OCI-LY7 (cell line): ENCODE measurements around the gene ADD1. TPM values are rescaled to one million over a fixed set of nuclear protein-coding genes. Genes with fewer than 3 reads are reported as not detected.

Experiments used
- BruUV-seq: library from RNA; stranded (reverse); fragments of 400-500 nt; replicated peaks from 2 replicates; lab custom pipeline; 2021; lab: Mats Ljungman, UMichigan
- CTCF ChIA-PET: fragments of 300-600 bp; sonication (Branson Sonifier 250); formaldehyde crosslinking; loops from one replicate; lab custom pipeline; 2022; ENCODE audit warnings: antibody characterized with exemption; ENCODE audit not compliant: unreplicated experiment; lab: Charles Lee
- POLR2A ChIA-PET: fragments of 300-600 bp; sonication (Branson Sonifier 250); formaldehyde crosslinking; loops from one replicate; lab custom pipeline; 2022; ENCODE audit warnings: antibody characterized with exemption; lab: Charles Lee
- DNase-seq: peaks from one replicate; pipeline ENCODE4 v3.0.0-alpha.2; 2015; ENCODE audit warnings: low spot score
- H2AFZ ChIP-seq: fragments of 200-600 bp; sonication (generic), shearing (Covaris generic); 2 replicates; pipeline ENCODE4 v1.6.1; 2014; ENCODE audit warnings: mild to moderate bottlenecking, antibody characterized with exemption, low read length, moderate library complexity
- H3K27ac ChIP-seq: fragments of 200-600 bp; sonication (generic); 2 replicates; pipeline ENCODE4 v1.5.1; 2014; ENCODE audit warnings: mixed run types, low read depth, mild to moderate bottlenecking, moderate library complexity, low read length, inconsistent platforms; ENCODE audit not compliant: poor library complexity, severe bottlenecking
- H3K36me3 ChIP-seq: fragments of 200-600 bp; sonication (generic); 2 replicates; pipeline ENCODE4 v1.6.1; 2014; ENCODE audit warnings: mild to moderate bottlenecking, antibody characterized with exemption, low read length, moderate library complexity, mixed read lengths; ENCODE audit not compliant: insufficient read depth
- H3K4me1 ChIP-seq: fragments of 200-600 bp; sonication (generic); 2 replicates; pipeline ENCODE4 v1.5.1; 2014; ENCODE audit warnings: mild to moderate bottlenecking, low read length; ENCODE audit not compliant: insufficient read depth, poor library complexity, severe bottlenecking
- H3K4me2 ChIP-seq: fragments of 200-600 bp; sonication (generic); 2 replicates; pipeline ENCODE4 v1.6.1; 2014; ENCODE audit warnings: mild to moderate bottlenecking, low read length
- H3K4me3 ChIP-seq: fragments of 200-600 bp; sonication (generic); 2 replicates; pipeline ENCODE4 v1.5.1; 2014; ENCODE audit warnings: mild to moderate bottlenecking, low read depth, low read length; ENCODE audit not compliant: poor library complexity, severe bottlenecking
- H3K79me2 ChIP-seq: fragments of 200-600 bp; sonication (generic); 2 replicates; pipeline ENCODE4 v1.6.1; 2016; ENCODE audit warnings: low read depth, mild to moderate bottlenecking, low read length, moderate library complexity, mixed read lengths; ENCODE audit not compliant: insufficient read depth
- H3K9me2 ChIP-seq: fragments of 200-600 bp; sonication (generic); 2 replicates; pipeline ENCODE4 v1.6.1; 2016; ENCODE audit warnings: mild to moderate bottlenecking, low read length, mixed read lengths; ENCODE audit not compliant: insufficient read depth
- H3K9me3 ChIP-seq: fragments of 200-600 bp; sonication (generic); 2 replicates; pipeline ENCODE4 v1.6.1; 2014; ENCODE audit warnings: mild to moderate bottlenecking, mixed run types, low read length, mixed read lengths
- H4K20me1 ChIP-seq: fragments of 200-600 bp; sonication (generic); 2 replicates; pipeline ENCODE4 v1.6.1; 2014; ENCODE audit warnings: mild to moderate bottlenecking, antibody characterized with exemption, low read length, moderate library complexity, mixed read lengths; ENCODE audit not compliant: insufficient read depth
- EZH2phosphoT487 ChIP-seq: fragments of 200-600 bp; sonication (generic); IDR thresholded peaks from 2 replicates; pipeline ENCODE4 v1.6.1; 2018; ENCODE audit warnings: low read depth, borderline replicate concordance, mild to moderate bottlenecking, mixed run types, antibody characterized with exemption, low read length, moderate library complexity, mixed read lengths
- intact Hi-C: fragments of 100-400 bp; cut with micrococcal nuclease; formaldehyde crosslinking; loops from one replicate; pipeline ENCODE4 v1.10.0; 2022; ENCODE audit not compliant: unreplicated experiment
- total RNA-seq, 2 experiments: library from RNA; depleted of rRNA in 1 of 2; stranded (reverse); fragments of >200 nt in 1 of 2; shearing (Covaris generic) in 1 of 2; gene quantifications; 2 replicates each; pipeline ENCODE4 v1.2.3, GENCODE V29; 2014 to 2022
- TF ChIP-seq, protein P1 (sequence below): fragments of 200-600 bp; sonication (generic); conservative IDR thresholded peaks from 2 replicates; pipeline ENCODE4 v1.5.1; 2014; ENCODE audit warnings: mild to moderate bottlenecking, antibody characterized with exemption, low read length, moderate library complexity, mixed read lengths

Gene ADD1
- total RNA-seq, 2 experiments from 2014 or later, result 85.3 to 108 TPM

DNA sequence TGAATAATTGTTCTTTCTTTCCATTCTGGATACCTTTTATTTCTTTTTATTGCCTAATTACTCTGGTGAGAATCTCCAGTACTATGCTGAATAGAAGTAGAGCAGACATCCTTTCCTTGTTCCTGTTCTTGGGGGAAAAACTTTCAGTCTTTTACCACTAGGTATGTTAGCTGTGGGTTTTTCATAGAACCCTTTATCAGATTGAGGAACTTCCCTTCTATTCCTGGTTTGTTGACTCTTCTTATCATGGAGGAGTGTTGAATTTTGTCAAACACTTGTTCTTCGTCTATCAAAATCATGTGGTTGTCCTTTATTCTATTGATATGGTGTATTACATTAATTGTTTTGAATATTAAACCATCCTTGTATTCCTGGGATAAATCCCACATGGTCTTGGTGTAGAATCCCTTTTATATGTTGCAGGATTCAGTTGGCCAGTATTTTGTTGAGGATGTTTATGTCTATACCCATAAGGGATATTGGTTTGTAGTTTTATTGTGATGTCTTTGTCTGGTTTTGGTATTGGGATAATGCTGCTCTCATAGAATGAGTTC is 27.2 kb upstream of the ADD1 start:
- H3K9me3 ChIP-seq, result no peaks in the 10 kb centered on the region
- no peaks in the 10 kb centered on the region for H3K79me2 ChIP-seq
- TF ChIP-seq, protein P1, sequence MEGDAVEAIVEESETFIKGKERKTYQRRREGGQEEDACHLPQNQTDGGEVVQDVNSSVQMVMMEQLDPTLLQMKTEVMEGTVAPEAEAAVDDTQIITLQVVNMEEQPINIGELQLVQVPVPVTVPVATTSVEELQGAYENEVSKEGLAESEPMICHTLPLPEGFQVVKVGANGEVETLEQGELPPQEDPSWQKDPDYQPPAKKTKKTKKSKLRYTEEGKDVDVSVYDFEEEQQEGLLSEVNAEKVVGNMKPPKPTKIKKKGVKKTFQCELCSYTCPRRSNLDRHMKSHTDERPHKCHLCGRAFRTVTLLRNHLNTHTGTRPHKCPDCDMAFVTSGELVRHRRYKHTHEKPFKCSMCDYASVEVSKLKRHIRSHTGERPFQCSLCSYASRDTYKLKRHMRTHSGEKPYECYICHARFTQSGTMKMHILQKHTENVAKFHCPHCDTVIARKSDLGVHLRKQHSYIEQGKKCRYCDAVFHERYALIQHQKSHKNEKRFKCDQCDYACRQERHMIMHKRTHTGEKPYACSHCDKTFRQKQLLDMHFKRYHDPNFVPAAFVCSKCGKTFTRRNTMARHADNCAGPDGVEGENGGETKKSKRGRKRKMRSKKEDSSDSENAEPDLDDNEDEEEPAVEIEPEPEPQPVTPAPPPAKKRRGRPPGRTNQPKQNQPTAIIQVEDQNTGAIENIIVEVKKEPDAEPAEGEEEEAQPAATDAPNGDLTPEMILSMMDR, result no peak
- TF ChIP-seq EZH2phosphoT487, result no peak
- DNase-seq, result no peak
- peaks cover 37% of the 10 kb centered on the region for H3K4me1 ChIP-seq
- H3K4me3 ChIP-seq, result no peak overlapping the region
- no peak overlapping the region for H2AFZ ChIP-seq
- no peaks in the 10 kb centered on the region for H3K9me2 ChIP-seq
- BruUV-seq, result no TSS peak
- H4K20me1 ChIP-seq, result no peaks in the 10 kb centered on the region
- no peak overlapping the region for H3K27ac ChIP-seq
- intact Hi-C loops, result no loop called here
- no peak overlapping the region for H3K4me2 ChIP-seq
- no peaks in the 10 kb centered on the region for H3K36me3 ChIP-seq
- ChIA-PET POLR2A (no interaction called here), CTCF (no interaction called here)

DNA sequence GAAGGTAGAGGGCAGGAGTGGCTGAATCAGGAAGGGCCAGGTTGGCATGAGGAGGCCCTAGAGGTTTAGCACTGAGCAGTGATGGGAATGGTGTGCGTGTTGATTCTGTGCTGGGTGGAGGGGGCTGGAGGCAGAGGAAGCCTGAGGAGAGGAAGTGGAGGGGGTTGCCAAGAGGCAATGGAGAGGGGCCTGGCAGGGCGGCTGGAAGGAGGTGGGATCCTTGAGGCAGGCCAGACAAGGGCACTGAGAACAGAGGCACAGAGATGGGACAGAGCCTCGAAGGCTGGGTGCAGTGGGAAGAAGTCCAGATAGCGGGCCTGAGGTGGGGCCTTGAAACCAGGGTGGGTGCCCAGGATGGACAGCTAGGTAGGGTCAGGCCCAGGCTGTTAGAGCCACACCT is 26.5 kb upstream of the ADD1 start:
- no peaks in the 10 kb centered on the region for H3K79me2 ChIP-seq

More for the DNA sequence above, 26.5 kb upstream of the ADD1 start:
- H3K9me3 ChIP-seq, result no peaks in the 10 kb centered on the region
- no peaks in the 10 kb centered on the region for H4K20me1 ChIP-seq
- TF ChIP-seq, protein P1, result no peak
- no peak for TF ChIP-seq EZH2phosphoT487
- H3K9me2 ChIP-seq, result no peaks in the 10 kb centered on the region
- no peak overlapping the region for H2AFZ ChIP-seq
- intact Hi-C loops, result no loop called here
- no peaks in the 10 kb centered on the region for H3K36me3 ChIP-seq
- peaks cover 30% of the 10 kb centered on the region for H3K4me1 ChIP-seq
- no peak overlapping the region for H3K27ac ChIP-seq
- ChIA-PET CTCF (no interaction called here), POLR2A (no interaction called here)
- H3K4me3 ChIP-seq, result no peak overlapping the region
- BruUV-seq, result no TSS peak
- H3K4me2 ChIP-seq, result no peak overlapping the region
- no peak for DNase-seq
